HepG2 (cell line): ENCODE results near the gene PNPLA3. TPM values are rescaled to one million over a fixed set of nuclear protein-coding genes. Genes with fewer than 3 reads are reported as not detected.
A peak's percentile ranks its signal among the peaks of the same experiment; 100 is the strongest.

Experiments
- CSRNP2 ChIP-seq: sonication (generic); formaldehyde crosslinking; conservative IDR thresholded peaks from 2 replicates; pipeline ENCODE4 v1.8.0; 2022; ENCODE audit warnings: low read depth, missing genetic modification reagents
- DNMT3B ChIP-seq: conservative IDR thresholded peaks from 2 replicates; pipeline ENCODE4 v1.6.1; 2016; ENCODE audit warnings: missing biosample characterization, control low read depth
- DZIP1 ChIP-seq: sonication (generic); formaldehyde crosslinking; IDR thresholded peaks from 2 replicates; pipeline ENCODE4 v1.5.0; 2020; ENCODE audit warnings: mild to moderate bottlenecking, missing genetic modification reagents
- GPBP1L1 ChIP-seq: sonication (generic); formaldehyde crosslinking; IDR thresholded peaks from 2 replicates; pipeline ENCODE4 v1.5.0; 2020; ENCODE audit warnings: mild to moderate bottlenecking, missing genetic modification reagents
- HHEX ChIP-seq: IDR thresholded peaks from 2 replicates; pipeline ENCODE4 v1.6.1; 2016; ENCODE audit warnings: control low read depth
- HIC2 ChIP-seq: sonication (generic); formaldehyde crosslinking; IDR thresholded peaks from 2 replicates; pipeline ENCODE4 v1.9.0; 2022; ENCODE audit warnings: low read depth, missing genetic modification reagents
- HNRNPL ChIP-seq: fragments of 200-400 bp; formaldehyde crosslinking; IDR thresholded peaks from 2 replicates; pipeline ENCODE4 v1.6.1; 2017; ENCODE audit warnings: mild to moderate bottlenecking, low read depth, low read length
- KAT8 ChIP-seq: IDR thresholded peaks from 2 replicates; pipeline ENCODE4 v1.6.1; 2016; ENCODE audit warnings: missing genetic modification reagents, missing compliant biosample characterization
- KLF16 ChIP-seq, 2 experiments: sonication (generic) in 1 of 2; formaldehyde crosslinking in 1 of 2; IDR thresholded peaks; 2 replicates each; pipeline versions ENCODE4 v1.6.1 to v1.8.0; 2016 to 2023; ENCODE audit warnings: missing genetic modification reagents in 2 of 2, missing compliant biosample characterization in 1 of 2
- MAFF ChIP-seq: IDR thresholded peaks from 2 replicates; pipeline ENCODE4 v1.6.1; 2011; ENCODE audit warnings: low read depth, low read length, improper control_type of control experiment
- MATR3 ChIP-seq: sonication (generic); formaldehyde crosslinking; IDR thresholded peaks from 2 replicates; pipeline ENCODE4 v1.4.0; 2020; ENCODE audit warnings: missing genetic modification reagents
- MXD4 ChIP-seq: IDR thresholded peaks from 2 replicates; pipeline ENCODE4 v1.6.1; 2016; ENCODE audit warnings: mild to moderate bottlenecking, missing biosample characterization, missing genetic modification reagents
- NR1H2 ChIP-seq: sonication (generic); formaldehyde crosslinking; IDR thresholded peaks from 2 replicates; pipeline ENCODE4 v1.8.1; 2022; ENCODE audit warnings: low read depth, missing genetic modification reagents, borderline replicate concordance
- RXRB ChIP-seq: IDR thresholded peaks from 2 replicates; pipeline ENCODE4 v1.6.1; 2016; ENCODE audit warnings: borderline replicate concordance, missing genetic modification reagents, missing compliant biosample characterization
- SMAD3 ChIP-seq: sonication (generic); formaldehyde crosslinking; IDR thresholded peaks from 2 replicates; pipeline ENCODE4 v1.4.0; 2020; ENCODE audit warnings: missing genetic modification reagents
- TSC22D2 ChIP-seq: sonication (generic); formaldehyde crosslinking; IDR thresholded peaks from 2 replicates; pipeline ENCODE4 v1.5.1; 2020; ENCODE audit warnings: missing genetic modification reagents, mild to moderate bottlenecking, borderline replicate concordance
- ZC3H4 ChIP-seq: sonication (generic); formaldehyde crosslinking; IDR thresholded peaks from 2 replicates; pipeline ENCODE4 v1.4.0; 2020; ENCODE audit warnings: missing genetic modification reagents, borderline replicate concordance
- ZFP36L2 ChIP-seq: sonication (generic); formaldehyde crosslinking; IDR thresholded peaks from 2 replicates; pipeline ENCODE4 v1.4.0; 2020; ENCODE audit warnings: missing genetic modification reagents
- ZNF230 ChIP-seq: sonication (generic); formaldehyde crosslinking; IDR thresholded peaks from 2 replicates; pipeline ENCODE4 v1.4.0; 2020; ENCODE audit warnings: mild to moderate bottlenecking, missing genetic modification reagents
- ZNF24 ChIP-seq: fragments of 450-650 bp; IDR thresholded peaks from 2 replicates; pipeline ENCODE4 v1.6.1; 2017; ENCODE audit warnings: antibody characterized with exemption, mild to moderate bottlenecking
- ZNF3 ChIP-seq: IDR thresholded peaks from 2 replicates; pipeline ENCODE4 v1.7.0; 2017; ENCODE audit warnings: inconsistent platforms
- ZNF432 ChIP-seq: sonication (generic); formaldehyde crosslinking; IDR thresholded peaks from 2 replicates; pipeline ENCODE4 v1.5.0; 2020; ENCODE audit warnings: missing genetic modification reagents, mild to moderate bottlenecking, borderline replicate concordance
- ZNF451 ChIP-seq: sonication (generic); formaldehyde crosslinking; IDR thresholded peaks from 2 replicates; pipeline ENCODE4 v1.5.0; 2020; ENCODE audit warnings: mild to moderate bottlenecking, missing genetic modification reagents
- ZSCAN21 ChIP-seq: sonication (generic); formaldehyde crosslinking; IDR thresholded peaks from 2 replicates; pipeline ENCODE4 v1.8.0; 2022; ENCODE audit warnings: mild to moderate bottlenecking, missing genetic modification reagents, moderate library complexity, borderline replicate concordance
- polyA plus RNA-seq, 8 experiments: library from polyadenylated mRNA; depleted of rRNA in 3 of 8; stranded (reverse) in 7 of 8; unstranded in 1 of 8; fragments of >200 nt; fragmentation: Illumina TruSeq in 4 of 8; extraction: Trizol in 4 of 8; gene quantifications; 2 replicates each; pipeline versions ENCODE4 v1.2.1 to v1.2.3, GENCODE V29; 2011 to 2016; ENCODE audit warnings: low read depth in 4 of 8, missing spikeins in 1 of 8, mixed read lengths in 1 of 8; ENCODE audit not compliant: insufficient read depth in 1 of 8
- total RNA-seq, 5 experiments: library from RNA; depleted of rRNA; stranded (reverse); fragments of >200 nt; fragmentation: Illumina TruSeq; extraction: Trizol; gene quantifications; 2 replicates each; pipeline ENCODE4 v1.2.3, GENCODE V29; 2016; ENCODE audit warnings: low read depth in 1 of 5

PNPLA3 gene
- total and polyA plus RNA-seq, 2 of the 13 experiments (the other 11 are each of a cell fraction or from before 2014, with no cell fraction given) = 16.9 to 19.8 TPM

GRCh38 chr22:43923631-43924464 is at the start of gene PNPLA3 (continued):
- TF ChIP-seq HNRNPL (0 out of 2 replicates have a peak, but pooled peaks have one; percentile 13), ZNF24 (no peak), CSRNP2 (CRISPR knock-in tag) (no peak), ZC3H4 (no peak), ZNF3 (CRISPR knock-in tag) (no peak), NR1H2 (CRISPR knock-in tag) (0 out of 2 replicates have a peak, but pooled peaks have one; percentile 36), MATR3 (no peak), HHEX (CRISPR knock-in tag) (no peak), ZFP36L2 (no peak), ZNF432 (CRISPR knock-in tag) (no peak), MAFF (no peak), MXD4 (no peak; the same call in 1 of the 2 replicates), RXRB (CRISPR knock-in tag) (no peak), ZNF451 (CRISPR knock-in tag) (peak; percentile 32; the same call in 1 of the 2 replicates), KAT8 (CRISPR knock-in tag) (no peak; the same call in 1 of the 2 replicates), KLF16 (CRISPR knock-in tag; IDR thresholded peaks at IDR 0.05) (peak in 1 of 2 experiments; percentile 25; a peak in 2 of 4 replicates), DNMT3B (no peak), TSC22D2 (CRISPR knock-in tag) (no peak), DZIP1 (CRISPR knock-in tag) (no peak), ZNF230 (CRISPR knock-in tag) (no peak), GPBP1L1 (no peak), SMAD3 (peak; percentile 69; the same call in 1 of the 2 replicates), ZSCAN21 (peak; percentile 89), HIC2 (CRISPR knock-in tag) (no peak; the same call in 1 of the 2 replicates)
